H4 (cell line): Measurements from ENCODE around the gene LDLRAD3. TPM values are rescaled to one million over a fixed set of nuclear protein-coding genes. Genes with fewer than 3 reads are reported as not detected.
A peak's percentile ranks its signal among the peaks of the same experiment; 100 is the strongest.
"Not testable (repeated sequence)": the region's sequence is repeated elsewhere in the genome, so short reads cannot be mapped to it uniquely, and the experiment has no call there.

ENCODE experiments used
- DNase-seq: peaks from one replicate; pipeline ENCODE4 v3.0.0-alpha.2; 2015; ENCODE audit warnings: low spot score
- total RNA-seq: library from RNA; depleted of rRNA; stranded (reverse); fragments of >200 nt; shearing (Covaris generic); gene quantifications from 2 replicates; pipeline ENCODE4 v1.2.3, GENCODE V29; 2014

The LDLRAD3 gene
- total RNA-seq, 1 experiment from 2014 or later: 8.1 TPM

DNA sequence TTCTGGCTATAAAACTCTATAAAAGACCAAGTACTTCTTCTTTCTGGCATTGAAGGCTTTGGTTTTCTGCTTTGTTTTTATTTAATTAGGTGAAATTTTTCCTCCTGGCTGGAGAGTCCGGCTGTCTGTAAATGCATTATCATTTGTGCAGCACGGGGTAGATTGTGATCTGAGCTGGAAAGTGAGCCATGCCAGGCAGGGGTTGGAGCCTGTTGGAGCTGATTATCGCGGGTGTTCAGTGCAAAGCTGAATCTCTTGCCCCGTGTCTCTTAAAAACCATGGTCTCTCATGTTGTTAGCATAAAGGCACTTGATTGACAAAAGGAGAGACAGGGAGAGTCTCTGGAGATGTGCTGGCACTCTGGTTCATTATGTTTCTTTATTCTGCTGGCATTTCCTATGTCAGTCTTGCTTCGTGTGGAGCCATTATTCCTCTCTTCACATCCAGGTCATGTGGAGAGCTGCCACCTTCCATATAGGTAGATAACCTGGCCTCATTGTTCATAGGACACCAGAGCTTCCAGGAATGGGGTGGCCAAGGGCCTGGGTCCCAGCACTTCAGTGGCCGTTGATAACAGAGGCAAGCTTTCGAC is 75.2 kb downstream of the LDLRAD3 start:
- DNase-seq: no peak

DNA sequence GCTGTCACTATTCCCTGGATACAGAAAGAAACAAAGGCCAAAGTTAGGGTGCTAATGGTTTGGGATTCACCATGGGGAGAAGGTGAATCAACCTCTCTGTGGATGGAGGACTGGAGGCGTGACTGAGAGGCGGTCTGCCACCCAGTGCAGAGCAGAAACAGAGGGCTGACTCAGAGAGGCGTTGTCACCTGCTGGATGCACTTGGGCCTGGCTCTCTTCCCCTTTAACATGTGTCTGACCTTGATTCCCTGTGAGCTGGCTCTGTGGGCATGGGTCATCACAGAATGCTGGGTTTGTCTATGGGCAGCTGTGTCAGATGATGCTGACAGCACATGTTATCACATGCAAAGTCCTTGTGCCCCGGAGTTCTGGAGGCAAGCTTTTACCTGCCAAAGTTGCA is 75.9 kb downstream of the LDLRAD3 start:
- no peak for DNase-seq

DNA sequence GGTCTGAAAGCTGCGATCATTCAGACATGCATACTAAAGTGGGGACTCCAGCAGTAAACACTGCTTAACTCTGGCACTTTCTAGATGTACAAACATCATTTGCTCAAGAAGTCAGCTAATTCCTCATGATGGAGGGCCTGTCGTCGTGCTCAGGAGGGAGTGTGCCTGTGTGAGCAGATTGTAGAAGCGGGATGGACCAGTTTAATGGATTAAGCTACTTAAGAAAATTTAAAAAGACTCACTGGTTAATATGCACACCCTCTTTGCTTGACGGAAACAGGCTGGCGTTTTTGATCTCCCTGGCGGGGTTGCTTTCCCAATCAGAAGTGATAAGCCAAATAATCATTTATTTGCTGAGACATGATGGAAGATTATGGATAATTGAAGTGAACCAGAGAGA is 79.0 kb downstream of the LDLRAD3 start:
- DNase-seq: no peak

DNA sequence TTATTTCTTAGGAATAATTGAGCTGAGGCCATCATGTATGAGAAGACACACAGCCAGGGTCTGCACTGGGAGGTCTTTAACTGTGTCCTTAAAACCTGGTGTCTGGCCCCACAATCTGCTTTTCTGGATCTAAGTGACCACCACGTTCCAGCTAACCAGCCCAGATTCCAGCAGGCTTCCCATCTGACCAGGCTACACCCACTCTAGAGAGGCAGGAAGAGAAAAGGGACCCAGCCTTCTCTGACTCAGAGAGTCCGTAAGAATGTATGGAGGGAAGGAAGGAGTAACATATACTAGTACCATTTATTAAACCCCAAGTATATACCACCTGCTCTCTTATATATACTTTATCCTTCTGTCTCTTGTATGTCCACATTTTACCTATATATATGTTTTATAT is 80.1 kb downstream of the LDLRAD3 start:
- DNase-seq: no peak

DNA sequence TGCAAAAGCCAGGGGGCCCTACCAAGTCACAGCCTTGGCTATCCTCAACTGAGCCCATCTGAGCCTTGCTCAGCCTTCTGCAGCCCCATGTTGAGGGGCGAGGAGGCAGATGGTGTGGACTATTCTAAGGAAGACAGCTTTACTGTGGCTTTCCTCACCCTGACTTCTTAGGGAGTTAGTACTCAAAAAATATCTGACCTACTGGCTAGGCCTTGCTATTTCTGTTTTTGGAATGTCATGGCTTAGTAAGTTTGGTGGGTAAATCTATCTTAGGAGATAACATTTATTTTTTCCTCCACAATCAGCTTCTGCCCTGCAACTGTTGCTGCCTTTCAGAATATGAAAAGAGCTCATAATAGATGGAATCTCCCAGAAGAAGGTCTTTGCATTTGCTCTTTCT is 80.9 kb downstream of the LDLRAD3 start:
- DNase-seq: no peak

DNA sequence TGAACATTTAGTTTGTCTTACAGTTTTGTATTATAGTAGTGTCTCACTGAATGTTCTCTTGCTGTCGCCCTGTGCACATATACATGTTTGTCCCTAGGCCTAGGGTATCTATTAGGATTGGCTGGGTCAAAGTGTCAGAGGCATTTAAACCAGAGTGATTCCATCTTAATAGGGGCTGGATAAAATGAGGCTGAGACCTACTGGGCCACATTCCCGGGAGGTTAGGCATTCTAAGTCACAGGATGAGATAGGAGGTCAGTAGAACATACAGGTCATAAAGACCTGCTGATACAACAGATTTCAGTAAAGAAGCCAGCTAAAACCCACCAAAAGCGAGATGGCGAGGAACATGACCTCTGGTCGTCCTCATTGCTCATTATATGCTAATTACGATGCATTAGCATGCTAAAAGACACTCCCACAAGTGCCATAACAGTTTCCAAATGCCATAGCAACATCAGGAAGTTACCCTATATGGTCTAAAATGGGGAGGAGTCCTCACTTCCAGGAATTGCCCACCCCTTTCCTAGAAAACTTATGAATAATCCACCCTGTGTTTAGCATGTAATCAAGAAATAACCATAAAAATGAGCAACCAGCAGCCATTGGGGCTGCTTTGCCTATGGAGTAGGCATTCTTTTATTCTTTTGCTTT is 82.6 kb downstream of the LDLRAD3 start:
- DNase-seq: no peak

DNA sequence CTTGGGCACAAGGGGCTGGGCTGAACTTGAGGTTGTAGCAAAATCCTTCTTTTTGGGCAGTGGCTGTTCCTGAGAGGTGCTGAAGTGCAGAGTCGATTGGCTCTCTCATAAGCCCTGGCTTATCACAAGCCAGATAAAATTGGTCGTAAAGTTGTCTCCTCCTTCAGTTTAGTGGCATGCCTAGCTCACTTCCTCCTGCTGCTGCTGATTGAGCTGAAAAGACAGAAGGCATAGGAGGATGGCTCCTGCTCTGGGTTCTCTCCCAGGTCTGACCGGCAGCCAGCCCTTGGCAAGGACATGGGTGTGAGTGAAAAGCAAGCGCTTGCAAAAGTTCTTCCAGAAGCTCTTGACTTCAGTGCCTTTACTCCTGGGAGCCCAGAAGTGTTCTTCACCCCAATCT is 83.9 kb downstream of the LDLRAD3 start:
- DNase-seq: no peak

DNA sequence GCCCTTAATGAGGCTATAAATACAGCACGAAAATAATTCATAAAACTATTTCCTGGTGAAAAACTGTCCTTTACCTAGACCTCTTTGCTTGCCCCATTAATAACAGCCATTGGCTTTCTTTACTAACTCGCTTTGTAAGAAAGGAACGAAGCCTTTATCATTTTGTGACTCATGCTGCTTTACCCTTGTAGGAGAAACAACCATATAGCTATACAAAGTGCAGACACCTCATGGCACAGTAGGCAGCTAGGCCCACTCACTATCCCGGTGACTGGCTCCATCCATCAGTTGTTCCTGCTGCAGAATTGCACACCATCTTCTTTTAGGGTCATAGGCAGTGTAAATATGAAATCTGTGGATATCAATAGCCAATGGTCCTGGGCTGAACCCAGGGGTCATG is 85.8 kb downstream of the LDLRAD3 start:
- DNase-seq: no peak

DNA sequence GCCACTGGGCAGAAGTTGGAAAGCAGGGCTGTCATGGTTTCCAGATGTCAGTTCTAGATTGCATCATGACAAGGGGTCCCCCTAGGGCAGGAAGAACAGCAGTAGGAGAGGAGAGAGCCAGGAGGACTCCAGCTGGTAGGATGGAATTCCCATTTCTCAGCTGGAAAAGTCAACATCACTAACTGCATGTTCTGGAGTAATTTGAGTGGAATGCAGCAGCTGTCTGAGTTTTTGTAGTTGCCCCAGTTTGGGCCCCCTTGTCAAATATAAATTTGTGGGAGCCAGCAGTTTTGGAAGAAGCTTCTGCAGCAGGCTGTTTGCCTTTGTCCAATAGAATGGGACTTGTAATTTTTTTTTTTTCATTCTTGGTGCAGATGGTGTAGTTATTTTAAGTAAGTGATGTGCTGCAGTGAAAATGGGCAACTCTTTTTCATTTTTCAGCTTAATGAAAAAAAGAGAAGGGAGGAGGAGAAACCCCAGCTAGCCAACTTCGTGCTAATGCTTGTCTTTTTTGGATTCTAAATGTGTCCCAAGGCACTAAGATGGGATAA is 86.9 kb downstream of the LDLRAD3 start:
- no peak for DNase-seq

DNA sequence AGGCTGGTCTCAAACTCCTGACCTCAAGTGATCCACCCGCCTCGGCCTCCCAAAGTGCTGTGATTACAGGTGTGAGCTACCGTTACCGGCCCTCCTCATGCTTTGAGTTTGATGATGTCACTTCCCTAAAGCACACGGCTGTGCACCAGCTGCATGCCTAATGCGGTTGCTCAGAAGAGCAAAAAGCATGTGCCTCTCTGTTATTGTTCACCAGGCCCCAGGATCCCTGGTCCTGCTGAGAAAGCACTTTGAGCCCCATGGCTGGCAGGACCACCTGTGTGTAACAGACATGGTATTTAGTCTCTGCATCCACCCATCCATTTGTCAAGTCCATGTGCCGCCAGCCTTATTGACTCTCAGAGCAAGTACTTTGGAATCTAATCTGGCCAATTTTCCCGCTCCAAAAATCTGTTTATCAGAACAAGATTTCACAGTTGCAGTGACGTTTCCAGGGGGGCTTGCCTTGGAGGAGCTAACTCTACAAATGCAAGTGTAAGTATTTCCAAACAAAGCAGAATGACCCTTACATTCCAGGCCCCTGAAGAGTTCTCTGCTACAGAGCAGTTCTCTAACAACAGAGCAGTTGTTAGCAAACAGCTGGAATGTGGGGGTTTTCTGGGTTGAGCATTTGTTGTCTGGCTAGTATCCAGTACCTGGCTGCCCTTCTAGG is 89.4 kb downstream of the LDLRAD3 start:
- no peak for DNase-seq

DNA sequence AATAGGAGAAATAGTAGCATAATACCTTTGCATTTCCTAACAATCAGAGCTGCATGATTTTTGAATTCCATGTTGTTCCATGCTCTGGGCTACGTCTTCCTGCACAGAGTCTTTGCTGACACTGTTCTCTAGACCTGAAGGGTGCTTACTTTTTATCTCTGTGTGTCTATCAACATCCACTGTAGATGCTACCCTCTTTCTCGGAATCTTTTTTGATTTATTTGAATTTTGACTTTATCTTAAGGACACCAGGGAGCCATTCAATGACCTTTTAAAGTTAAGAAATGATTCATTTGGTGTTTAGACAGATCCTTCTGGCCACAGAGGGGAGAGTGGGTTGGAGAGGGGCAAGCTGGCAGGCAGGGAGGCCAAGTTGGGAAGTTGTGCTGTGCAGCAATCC is 90.1 kb downstream of the LDLRAD3 start:
- DNase-seq: no peak

DNA sequence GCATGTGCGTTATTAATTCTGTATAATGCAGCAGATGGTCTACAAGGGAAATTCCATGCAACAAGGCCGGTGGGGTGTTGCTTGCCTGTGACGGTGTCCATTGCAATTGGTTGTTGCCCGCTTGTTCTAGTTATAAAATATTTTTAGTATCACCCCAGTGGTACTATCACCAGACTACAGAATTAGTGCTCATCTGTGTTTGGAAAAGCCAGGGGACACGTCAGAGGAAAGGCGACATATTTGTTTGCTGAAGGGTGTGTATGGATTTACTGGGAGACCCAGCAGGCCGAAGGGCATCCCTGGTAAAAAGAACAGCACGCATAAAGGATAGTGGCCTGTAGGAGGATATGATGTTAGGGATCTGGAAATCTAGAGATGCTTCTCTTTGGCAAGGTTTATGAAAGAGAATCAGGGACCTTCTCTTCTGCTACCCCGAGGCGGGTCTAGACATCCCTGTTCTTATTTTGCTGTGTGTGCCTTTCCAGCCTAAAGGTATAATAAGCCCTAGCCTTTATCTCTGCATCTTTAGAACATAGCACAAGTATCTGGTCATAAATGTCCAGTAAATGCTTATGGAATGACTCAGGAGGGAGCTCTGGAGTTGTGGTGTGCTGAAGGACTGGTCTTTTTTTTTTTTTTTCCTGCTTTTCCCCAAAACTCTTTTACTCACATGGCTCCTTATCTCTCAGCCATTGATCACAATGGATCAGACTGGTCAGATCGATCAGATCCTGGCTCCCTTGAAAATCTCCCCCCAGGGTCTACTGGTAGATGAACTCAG is 90.9 kb downstream of the LDLRAD3 start:
- DNase-seq: peak; percentile 48

DNA sequence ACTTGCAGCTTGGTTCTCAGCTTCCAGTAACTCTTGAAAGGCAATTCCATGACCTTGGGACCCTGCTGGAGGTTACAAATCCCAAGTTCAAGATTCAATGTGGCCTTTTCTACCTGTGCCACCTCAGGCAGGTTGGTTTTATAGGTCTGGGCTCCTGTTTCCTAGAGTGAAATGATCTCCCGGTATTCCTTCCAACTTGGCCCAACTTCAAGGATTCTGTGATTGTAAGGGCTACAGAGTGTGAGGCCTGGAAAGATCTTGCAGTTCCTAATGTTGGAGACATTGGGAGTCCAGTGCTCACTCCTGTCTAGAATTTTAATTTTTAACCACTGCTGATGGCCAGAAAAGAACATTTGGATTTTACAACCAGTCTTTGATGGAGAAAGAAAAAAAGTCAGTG is 91.6 kb downstream of the LDLRAD3 start:
- DNase-seq: no peak

DNA sequence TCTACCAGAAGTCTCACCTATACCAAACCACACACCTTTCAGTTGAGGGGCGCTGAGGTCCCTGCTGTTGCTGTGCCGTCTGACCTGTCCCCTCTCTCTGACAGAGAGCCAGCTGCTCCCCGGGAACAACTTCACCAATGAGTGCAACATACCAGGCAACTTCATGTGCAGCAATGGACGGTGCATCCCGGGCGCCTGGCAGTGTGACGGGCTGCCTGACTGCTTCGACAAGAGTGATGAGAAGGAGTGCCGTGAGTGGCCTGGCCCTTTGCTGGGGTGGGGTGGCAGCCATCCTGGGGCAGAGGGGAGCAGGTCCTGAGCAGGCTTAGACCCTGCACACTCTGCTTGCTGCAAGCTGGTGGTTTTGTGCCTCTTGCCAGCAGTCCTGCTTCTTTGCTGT is 92.1 kb downstream of the LDLRAD3 start:
- DNase-seq: no peak

DNA sequence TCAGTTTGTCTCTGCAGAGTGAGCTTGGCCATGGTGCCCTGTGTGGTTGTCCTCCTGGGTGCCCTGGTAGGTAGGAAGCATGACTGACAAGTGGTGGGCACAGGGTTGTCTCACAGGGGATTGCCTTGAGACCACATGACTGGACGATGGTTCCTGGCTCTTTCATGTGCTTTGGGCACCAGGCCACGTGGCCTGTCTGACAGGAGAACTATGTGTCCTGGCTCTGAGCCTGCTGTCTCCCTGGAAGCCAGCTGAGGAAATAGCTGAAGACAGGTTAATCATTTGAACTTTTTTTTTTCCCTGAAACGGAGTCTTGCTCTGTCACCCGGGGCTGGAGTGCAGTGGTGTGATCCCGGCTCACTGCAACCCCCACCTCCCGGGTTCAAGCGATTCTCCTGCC is 93.2 kb downstream of the LDLRAD3 start:
- DNase-seq: no peak

DNA sequence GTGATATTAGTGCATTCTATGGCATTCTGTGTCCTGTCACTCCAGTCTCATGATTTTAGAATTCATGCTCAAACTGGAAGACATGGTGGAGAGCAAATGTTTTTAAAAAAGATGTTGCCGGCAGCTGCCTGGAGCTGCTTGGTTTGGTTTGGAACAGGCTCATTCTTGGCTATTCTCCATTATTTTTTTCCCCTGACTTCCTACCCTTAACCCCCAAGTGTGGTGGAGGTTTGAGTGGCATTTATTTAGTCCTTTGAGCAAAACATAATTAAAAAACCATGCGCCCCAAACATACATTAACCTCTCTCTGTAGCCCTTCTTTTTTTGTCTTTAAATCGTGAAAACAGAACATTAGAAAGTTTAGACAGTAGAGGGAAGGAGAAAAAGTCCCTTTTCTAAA is 94.7 kb downstream of the LDLRAD3 start:
- no peak for DNase-seq

DNA sequence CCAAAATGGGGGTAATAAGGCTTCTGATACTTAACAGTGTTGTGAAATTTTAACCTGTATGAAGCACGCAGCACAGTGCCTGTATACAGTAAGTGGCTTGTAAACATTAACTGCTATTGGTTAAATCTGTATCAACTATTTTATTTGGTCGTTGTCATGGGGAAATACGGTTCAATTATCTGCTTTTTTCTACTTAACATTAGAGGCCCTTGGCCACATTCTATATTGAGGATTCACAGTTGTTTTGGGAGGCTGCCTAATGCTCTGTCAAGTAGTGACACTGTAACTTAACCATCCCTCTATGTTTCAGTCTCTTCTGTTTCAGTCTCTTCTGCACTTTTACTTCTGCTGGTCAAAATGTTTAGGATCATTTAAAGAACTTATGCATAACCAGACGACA is 95.6 kb downstream of the LDLRAD3 start:
- DNase-seq: no peak

DNA sequence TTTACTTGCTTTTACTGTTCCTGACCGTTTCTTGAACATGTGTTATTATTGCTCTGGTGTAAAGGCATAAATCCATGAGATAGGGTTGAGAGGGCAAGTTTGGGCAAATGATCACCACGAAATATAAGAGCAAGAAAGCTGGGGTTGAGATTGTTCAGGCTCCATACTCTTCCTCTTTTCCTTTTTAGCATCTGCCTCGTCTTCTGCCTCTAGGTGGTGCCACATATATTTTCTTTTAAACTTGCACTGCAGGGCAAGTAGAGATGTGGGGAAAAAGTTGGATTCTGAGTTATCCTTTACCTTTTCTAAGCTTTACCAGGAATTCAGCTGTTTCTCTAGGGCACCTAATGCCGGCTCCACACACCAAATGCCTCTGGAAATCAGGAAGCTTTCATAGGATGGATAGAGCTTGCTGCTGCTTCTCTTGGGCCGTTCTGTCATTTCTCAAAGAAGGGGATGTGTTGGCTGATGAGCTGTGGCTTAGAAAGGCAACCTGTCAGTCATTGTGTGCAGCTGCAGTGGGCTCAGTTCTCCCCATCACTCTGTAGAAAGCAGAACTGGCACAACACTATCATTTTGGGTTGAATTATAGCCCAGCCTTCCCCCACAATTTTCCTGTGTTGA is 98.2 kb downstream of the LDLRAD3 start:
- no peak for DNase-seq

DNA sequence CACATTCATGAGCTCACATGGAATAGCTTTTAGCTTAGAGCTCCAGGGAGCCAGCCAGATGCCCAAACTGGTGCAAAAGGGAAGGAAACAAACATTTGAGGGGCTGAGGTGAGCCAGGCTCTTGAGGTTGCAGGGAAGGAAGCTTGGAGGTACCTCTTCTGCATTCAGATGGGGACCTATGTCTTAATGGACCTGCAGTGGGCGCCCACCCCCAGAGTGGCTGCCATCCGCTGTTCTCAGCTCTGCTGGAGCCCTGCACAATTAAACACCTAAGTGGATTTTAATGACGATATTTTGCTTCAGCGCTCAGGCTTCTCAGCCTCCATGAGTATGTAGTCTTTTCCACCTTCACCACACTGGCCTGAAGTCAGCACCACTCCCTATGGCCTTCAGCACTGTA is 100.8 kb downstream of the LDLRAD3 start:
- DNase-seq: no peak

DNA sequence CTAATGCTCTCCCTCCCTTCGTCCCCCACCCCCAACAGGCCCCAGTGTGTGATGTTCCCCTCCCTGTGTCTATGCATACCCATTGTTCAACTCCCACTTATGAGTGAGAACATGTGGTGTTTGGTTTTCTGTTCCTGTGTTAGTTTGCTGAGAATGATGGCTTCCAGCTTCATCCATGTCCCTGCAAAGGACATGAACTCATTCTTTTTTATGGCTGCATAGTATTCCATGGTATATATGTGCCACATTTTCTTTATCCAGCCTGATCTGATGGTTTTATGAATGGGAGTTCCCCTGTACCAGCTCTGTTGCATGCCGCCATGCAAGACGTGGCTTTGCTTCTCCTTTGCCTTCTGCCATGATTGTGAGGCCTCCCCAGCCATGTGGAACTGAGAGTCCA is 102.1 kb downstream of the LDLRAD3 start:
- not testable (repeated sequence) for DNase-seq

DNA sequence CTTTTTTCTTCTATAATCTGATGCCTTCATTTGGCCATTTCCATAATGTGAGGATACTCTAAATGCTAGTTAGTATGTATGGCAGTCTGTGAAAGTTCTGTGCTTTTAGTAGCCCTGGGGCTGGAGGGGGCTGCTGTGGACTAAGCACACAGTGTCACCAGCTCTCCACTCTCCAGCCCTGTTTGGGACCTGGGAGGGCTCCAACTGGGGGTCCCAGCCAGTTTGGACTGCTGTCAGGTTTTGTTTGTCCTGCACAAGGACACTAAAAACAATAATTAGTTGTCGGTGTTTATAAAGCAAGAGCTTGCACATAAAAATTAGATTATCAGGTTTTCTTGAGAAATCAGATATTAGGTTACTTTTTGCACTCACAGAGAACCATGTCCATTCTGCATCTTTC is 103.1 kb downstream of the LDLRAD3 start:
- DNase-seq: no peak

DNA sequence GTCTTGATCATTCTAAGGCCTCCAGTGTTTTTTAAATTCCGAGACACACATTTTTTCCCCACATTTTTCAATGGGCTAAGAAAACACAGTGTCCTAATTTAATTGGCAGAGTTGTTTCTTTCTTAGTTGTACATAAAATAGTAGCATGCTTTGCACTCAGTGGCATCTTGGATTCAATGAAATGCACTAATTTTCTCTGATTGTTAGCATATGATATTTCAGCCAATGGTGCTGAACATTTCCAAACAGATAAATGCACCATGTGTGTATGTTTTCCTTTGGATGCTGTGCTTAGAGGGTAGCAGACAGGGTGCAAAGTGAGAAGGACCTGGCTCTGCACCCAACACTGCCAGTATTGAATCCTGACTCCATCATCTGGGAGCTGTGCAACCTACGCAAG is 103.5 kb downstream of the LDLRAD3 start:
- DNase-seq: no peak
